ENCODE results near the gene SDHAF2. TPM values are rescaled to one million over a fixed set of nuclear protein-coding genes. Genes with fewer than 3 reads are reported as not detected.
"Not testable (repeated sequence)": the region's sequence is repeated elsewhere in the genome, so short reads cannot be mapped to it uniquely, and the experiment has no call there.

The SDHAF2 gene
- total RNA-seq, 1 donor from 2014 or later: 27.9 TPM

GRCh38 chr11:61472868-61473267, 42.9 kb downstream of the SDHAF2 start:
- intact Hi-C loops (cut with DNase I): loop anchor here (10.0 kb wide), 1 partner anchor 252 kb away; no protein-coding TSS in a partner anchor
- DNase-seq (ENCODE audit: low spot score): no peak

GRCh38 chr11:61473370-61474012, 43.6 kb downstream of the SDHAF2 start:
- intact Hi-C loops (cut with DNase I): loop anchor here (10.0 kb wide), 1 partner anchor 251 kb away; no protein-coding TSS in a partner anchor

GRCh38 chr11:61474013-61474643, 44.2 kb downstream of the SDHAF2 start:
- DNase-seq (ENCODE audit: low spot score): no peak
- intact Hi-C loops (cut with DNase I): loop anchor here (10.0 kb wide), 1 partner anchor 251 kb away; no protein-coding TSS in a partner anchor

More at GRCh38 chr11:61473370-61474012, 43.6 kb downstream of the SDHAF2 start:
- no peak for DNase-seq (ENCODE audit: low spot score)

GRCh38 chr11:61475433-61475832, 45.5 kb downstream of the SDHAF2 start:
- no peak for DNase-seq (ENCODE audit: low spot score)
- intact Hi-C loops (cut with DNase I): loop anchor here (5.0 to 10.0 kb wide), 2 partner anchors 102 to 249 kb away; no protein-coding TSS in a partner anchor

- intact Hi-C loops (cut with DNase I): loop anchor here (2.0 to 10.0 kb wide), 5 partner anchors 40 to 248 kb away; no protein-coding TSS in a partner anchor
- DNase-seq (ENCODE audit: low spot score): no peak
Measured at GRCh38 chr11:61476371-61476770, 46.4 kb downstream of the SDHAF2 start.

GRCh38 chr11:61477126-61477525, 47.2 kb downstream of the SDHAF2 start:
- no peak for DNase-seq (ENCODE audit: low spot score)
- intact Hi-C loops (cut with DNase I): loop anchor here (2.0 to 10.0 kb wide), 5 partner anchors 40 to 248 kb away; no protein-coding TSS in a partner anchor

GRCh38 chr11:61477727-61478148, 47.8 kb downstream of the SDHAF2 start:
- intact Hi-C loops (cut with DNase I): loop anchor here (2.0 to 10.0 kb wide), 5 partner anchors 39 to 247 kb away; no protein-coding TSS in a partner anchor

GRCh38 chr11:61479360-61480058, 49.6 kb downstream of the SDHAF2 start:
- intact Hi-C loops (cut with DNase I): loop anchor here (5.0 to 10.0 kb wide), 2 partner anchors 98 to 245 kb away; no protein-coding TSS in a partner anchor
- not testable (repeated sequence) for DNase-seq (ENCODE audit: low spot score)

More at GRCh38 chr11:61477727-61478148, 47.8 kb downstream of the SDHAF2 start:
- DNase-seq (ENCODE audit: low spot score): no peak

- intact Hi-C loops (cut with DNase I): no loop called here
- no peak for DNase-seq (ENCODE audit: low spot score)
Measured at GRCh38 chr11:61480261-61480993, 50.5 kb downstream of the SDHAF2 start.

- DNase-seq (ENCODE audit: low spot score): no peak
- intact Hi-C loops (cut with DNase I): no loop called here
Measured at GRCh38 chr11:61480994-61481335, 51.0 kb downstream of the SDHAF2 start.

GRCh38 chr11:61481806-61482205, 51.9 kb downstream of the SDHAF2 start:
- intact Hi-C loops (cut with DNase I): no loop called here
- DNase-seq (ENCODE audit: low spot score): no peak

- intact Hi-C loops (cut with DNase I): no loop called here
Measured at GRCh38 chr11:61482513-61482912, 52.6 kb downstream of the SDHAF2 start.

GRCh38 chr11:61484541-61484940, 54.6 kb downstream of the SDHAF2 start:
- intact Hi-C loops (cut with DNase I): no loop called here
- no peak for DNase-seq (ENCODE audit: low spot score)

More at GRCh38 chr11:61482513-61482912, 52.6 kb downstream of the SDHAF2 start:
- no peak for DNase-seq (ENCODE audit: low spot score)

- intact Hi-C loops (cut with DNase I): no loop called here
- DNase-seq (ENCODE audit: low spot score): no peak
Measured at GRCh38 chr11:61485080-61485479, 55.2 kb downstream of the SDHAF2 start.

- intact Hi-C loops (cut with DNase I): no loop called here
- DNase-seq (ENCODE audit: low spot score): no peak
Measured at GRCh38 chr11:61486011-61486620, 56.2 kb downstream of the SDHAF2 start.

- DNase-seq (ENCODE audit: low spot score): no peak
- intact Hi-C loops (cut with DNase I): no loop called here
Measured at GRCh38 chr11:61486779-61487178, 56.9 kb downstream of the SDHAF2 start.

- intact Hi-C loops (cut with DNase I): no loop called here
- DNase-seq (ENCODE audit: low spot score): no peak
Measured at GRCh38 chr11:61487342-61488025, 57.6 kb downstream of the SDHAF2 start.

GRCh38 chr11:61488651-61489291, 58.8 kb downstream of the SDHAF2 start:
- DNase-seq (ENCODE audit: low spot score): no peak
- intact Hi-C loops (cut with DNase I): no loop called here

All from cardiac septum (tissue), 1 donor.